Tibial artery (tissue), 4 donors: ENCODE measurements around the gene PIANP.
A peak's percentile ranks its signal among the peaks of the same experiment; 100 is the strongest.

Source experiments
- DNase-seq, 2 donors: peaks; one replicate each; pipeline ENCODE4 v3.0.0-alpha.2; 2019
- H3K27ac ChIP-seq, 2 donors: fragments of 200-600 bp; sonication (generic) in 1 of 2; 1 replicate in 1 of 2; 2 replicates in 1 of 2; pipeline ENCODE4 v1.5.1; 2018 to 2019; ENCODE audit warnings: mild to moderate bottlenecking in 1 of 2
- H3K27me3 ChIP-seq, 2 donors: fragments of 200-600 bp; sonication (generic) in 1 of 2; one replicate each; pipeline versions ENCODE4 v1.5.1 to v1.6.0; 2016 to 2019
- H3K36me3 ChIP-seq, 3 donors: fragments of 200-600 bp; sonication (generic) in 2 of 3; one replicate each; pipeline ENCODE4 v1.5.1; 2016 to 2019; ENCODE audit warnings: mild to moderate bottlenecking in 2 of 3
- H3K4me1 ChIP-seq, 4 donors: fragments of 200-600 bp; sonication (generic) in 2 of 4; 1 replicate in 3 of 4; 2 replicates in 1 of 4; pipeline ENCODE4 v1.5.1; 2016 to 2019
- H3K4me3 ChIP-seq, 2 donors: fragments of 200-600 bp; sonication (generic) in 1 of 2; 1 replicate in 1 of 2; 2 replicates in 1 of 2; pipeline ENCODE4 v1.5.1; 2018 to 2019; ENCODE audit warnings: mild to moderate bottlenecking in 2 of 2
- H3K9me3 ChIP-seq, 3 donors: fragments of 200-600 bp; sonication (generic) in 1 of 3; one replicate each; pipeline ENCODE4 v1.5.1; 2016 to 2019
- intact Hi-C: fragments of 100-400 bp; cut with DNase I; formaldehyde crosslinking; loops from one replicate; pipeline ENCODE4 v1.15.0; 2023; ENCODE audit warnings: low total_unique reads
- TF ChIP-seq, protein P1 (sequence below), 2 experiments: fragments of 200-600 bp in 1 of 2; fragments of 450-650 bp in 1 of 2; IDR thresholded peaks; one replicate each; pipeline ENCODE4 v1.5.1; 2017 to 2019; ENCODE audit warnings: antibody characterized with exemption in 2 of 2, mild to moderate bottlenecking in 1 of 2, moderate library complexity in 1 of 2

The PIANP gene

DNA sequence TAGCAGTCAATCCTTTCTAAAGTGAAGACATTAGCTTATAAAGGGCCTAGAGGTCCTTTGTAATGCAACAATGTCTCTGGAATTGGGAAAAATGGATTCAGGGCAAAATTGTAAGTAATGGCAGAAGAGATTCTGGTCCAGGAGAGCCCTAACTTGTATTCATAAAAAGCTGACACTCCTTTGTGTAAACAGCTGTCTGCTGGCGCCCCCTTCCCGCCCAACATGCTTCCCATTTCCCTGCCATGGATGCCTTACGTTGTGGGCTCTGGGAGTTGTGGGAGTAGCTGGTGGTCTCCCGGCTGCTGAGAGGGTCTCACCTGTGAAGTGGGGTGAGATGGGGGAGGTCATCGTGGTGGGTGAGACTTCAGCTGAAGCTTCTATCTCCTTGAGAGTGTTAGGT, 55.7 kb downstream of the PIANP start:
- Histone ChIP-seq H3K4me3 (no peak overlapping the region), H3K4me1 (peaks cover 0 to 14% (median 5%) of the 10 kb centered on the region in 4 donors), H3K36me3 (peaks cover 13 to 21% (median 13%) of the 10 kb centered on the region in 3 donors), H3K27ac (no peak overlapping the region), H3K27me3 (no peaks in the 10 kb centered on the region), H3K9me3 (no peaks in the 10 kb centered on the region)
- intact Hi-C loops: no loop called here
- DNase-seq: peak in 1 of 2 donors; percentile 46
- TF ChIP-seq, protein P1, sequence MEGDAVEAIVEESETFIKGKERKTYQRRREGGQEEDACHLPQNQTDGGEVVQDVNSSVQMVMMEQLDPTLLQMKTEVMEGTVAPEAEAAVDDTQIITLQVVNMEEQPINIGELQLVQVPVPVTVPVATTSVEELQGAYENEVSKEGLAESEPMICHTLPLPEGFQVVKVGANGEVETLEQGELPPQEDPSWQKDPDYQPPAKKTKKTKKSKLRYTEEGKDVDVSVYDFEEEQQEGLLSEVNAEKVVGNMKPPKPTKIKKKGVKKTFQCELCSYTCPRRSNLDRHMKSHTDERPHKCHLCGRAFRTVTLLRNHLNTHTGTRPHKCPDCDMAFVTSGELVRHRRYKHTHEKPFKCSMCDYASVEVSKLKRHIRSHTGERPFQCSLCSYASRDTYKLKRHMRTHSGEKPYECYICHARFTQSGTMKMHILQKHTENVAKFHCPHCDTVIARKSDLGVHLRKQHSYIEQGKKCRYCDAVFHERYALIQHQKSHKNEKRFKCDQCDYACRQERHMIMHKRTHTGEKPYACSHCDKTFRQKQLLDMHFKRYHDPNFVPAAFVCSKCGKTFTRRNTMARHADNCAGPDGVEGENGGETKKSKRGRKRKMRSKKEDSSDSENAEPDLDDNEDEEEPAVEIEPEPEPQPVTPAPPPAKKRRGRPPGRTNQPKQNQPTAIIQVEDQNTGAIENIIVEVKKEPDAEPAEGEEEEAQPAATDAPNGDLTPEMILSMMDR (IDR thresholded peaks at IDR 0.05): peak; percentile 10 to 32

DNA sequence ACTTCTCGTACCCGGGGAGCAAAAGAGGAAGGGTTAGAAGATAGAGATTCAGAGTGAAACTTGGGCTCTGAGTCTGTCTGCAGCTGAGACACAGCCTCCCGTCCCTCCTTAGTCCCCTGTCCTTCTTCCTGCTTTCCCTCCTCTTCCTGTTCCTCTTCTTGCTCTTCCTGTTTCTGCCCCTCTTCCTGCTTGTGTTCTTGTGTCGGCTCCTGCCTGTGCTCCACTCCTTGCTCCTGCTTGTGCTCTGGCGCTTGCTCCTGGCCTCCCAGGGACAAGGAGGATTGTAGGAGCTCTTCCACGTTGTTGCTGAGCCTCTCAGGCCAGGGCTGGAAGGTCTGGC, 56.4 kb downstream of the PIANP start:
- Histone ChIP-seq H3K4me1 (peaks cover 0 to 14% (median 5%) of the 10 kb centered on the region in 4 donors), H3K9me3 (no peaks in the 10 kb centered on the region), H3K36me3 (peaks cover 8 to 15% (median 9%) of the 10 kb centered on the region in 3 donors), H3K27ac (no peak overlapping the region), H3K27me3 (no peaks in the 10 kb centered on the region), H3K4me3 (no peak overlapping the region)
- intact Hi-C loops: no loop called here
- TF ChIP-seq, protein P1 (IDR thresholded peaks at IDR 0.05): no peak
- DNase-seq: peak in 1 of 2 donors; percentile 26
